Activated T-cell treated with anti-CD3 and anti-CD28 coated beads for 24 hours (primary cell): Measurements from ENCODE around the gene TRIM41.
"Not testable (repeated sequence)": the region's sequence is repeated elsewhere in the genome, so short reads cannot be mapped to it uniquely, and the experiment has no call there.

Source experiments
- DNase-seq: peaks from one replicate; pipeline ENCODE4 v3.0.0-alpha.2; 2020; ENCODE audit warnings: low read depth

TRIM41 gene

DNA sequence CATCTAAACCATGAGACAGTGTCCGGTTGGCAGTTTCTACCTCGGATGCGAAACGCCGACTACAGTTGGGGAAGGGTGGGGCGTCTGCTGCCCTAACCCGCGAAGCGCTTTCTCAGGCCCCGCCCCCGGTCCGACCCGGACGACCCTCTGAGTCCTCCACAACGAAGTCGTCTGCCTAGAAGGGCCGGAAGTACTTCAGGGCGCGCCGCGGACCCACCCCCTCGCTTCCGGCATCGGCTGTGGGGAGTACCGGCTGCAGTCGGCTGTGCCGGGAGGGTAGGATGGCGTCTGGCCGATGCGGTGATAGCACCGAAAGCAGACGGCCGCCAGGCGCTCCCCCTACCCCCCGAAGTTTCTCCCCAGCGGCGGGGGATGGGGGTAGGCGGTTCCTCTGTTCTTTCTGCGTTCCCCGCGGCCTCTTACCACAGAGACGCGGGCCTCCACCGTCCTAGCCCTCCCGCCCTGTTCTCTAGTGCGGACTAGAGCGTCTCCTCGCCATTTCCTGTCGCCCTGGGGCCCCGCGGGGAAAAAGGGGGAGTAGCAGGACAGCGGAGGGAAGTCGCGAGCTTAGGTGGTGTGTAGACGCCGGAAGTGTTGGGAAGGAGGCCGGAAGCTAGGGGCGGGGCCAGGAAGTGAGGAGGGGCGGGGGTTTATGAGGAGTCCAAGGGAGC, at the start of gene TRIM41:
Gene TRIM41, plus strand, starts transcription at position 224 of the 671 bp plus-strand sequence. CDS start 719 bp downstream, outside the sequence.
- DNase-seq, result peak; percentile 97

GRCh38 chr5:181173420-181174342, 49.4 kb upstream of the TRIM41 start:
- peak; percentile 76 for DNase-seq

GRCh38 chr5:181176254-181176952, 46.7 kb upstream of the TRIM41 start:
- no peak for DNase-seq

GRCh38 chr5:181177559-181177958, 45.5 kb upstream of the TRIM41 start:
- DNase-seq, result not testable (repeated sequence)

- DNase-seq, result no peak
These were observed 41.2 kb upstream of the TRIM41 start for GRCh38 chr5:181181650-181182565.

- no peak for DNase-seq
These were observed 40.4 kb upstream of the TRIM41 start for GRCh38 chr5:181182651-181183050.

DNA sequence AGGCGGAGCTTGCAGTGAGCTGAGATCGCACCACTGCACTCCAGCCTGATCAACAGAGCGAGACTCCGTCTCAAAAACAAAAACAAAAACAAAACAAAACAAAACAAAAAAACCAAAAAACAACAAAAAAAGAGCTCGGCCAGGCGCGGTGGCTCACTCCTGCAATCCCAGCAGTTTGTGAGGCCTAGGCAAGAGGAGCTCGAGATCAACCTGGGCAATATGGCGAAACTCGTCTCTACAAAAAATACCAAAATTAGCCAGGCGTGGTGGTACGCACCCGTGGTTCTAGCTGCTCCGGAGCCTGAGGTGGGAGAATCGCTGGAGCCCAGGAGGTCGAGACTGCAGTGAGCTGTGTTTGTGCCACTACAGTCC, 38.2 kb upstream of the TRIM41 start:
- DNase-seq, result no peak

- DNase-seq, result no peak
These were observed 37.5 kb upstream of the TRIM41 start for GRCh38 chr5:181185560-181185959.

DNA sequence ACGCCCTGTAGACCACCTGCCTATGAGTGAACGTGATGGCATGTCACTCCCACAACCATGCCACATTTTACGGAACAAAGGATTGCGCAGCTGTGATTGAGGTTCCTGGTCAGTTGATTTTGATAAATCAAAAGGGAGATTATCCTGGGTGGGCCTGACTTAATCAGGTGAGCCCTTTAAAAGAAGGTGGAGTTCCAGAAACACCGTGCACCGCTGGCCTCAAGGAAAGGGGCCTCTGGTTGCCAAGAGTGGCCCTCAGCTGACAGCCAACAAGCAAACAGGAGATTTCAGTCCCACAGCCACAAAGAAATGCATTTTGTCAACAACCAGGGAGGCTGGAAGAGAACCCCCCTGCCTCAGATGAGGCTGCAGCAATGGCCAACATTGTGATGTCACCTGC, 37.1 kb upstream of the TRIM41 start:
- DNase-seq, result no peak

DNA sequence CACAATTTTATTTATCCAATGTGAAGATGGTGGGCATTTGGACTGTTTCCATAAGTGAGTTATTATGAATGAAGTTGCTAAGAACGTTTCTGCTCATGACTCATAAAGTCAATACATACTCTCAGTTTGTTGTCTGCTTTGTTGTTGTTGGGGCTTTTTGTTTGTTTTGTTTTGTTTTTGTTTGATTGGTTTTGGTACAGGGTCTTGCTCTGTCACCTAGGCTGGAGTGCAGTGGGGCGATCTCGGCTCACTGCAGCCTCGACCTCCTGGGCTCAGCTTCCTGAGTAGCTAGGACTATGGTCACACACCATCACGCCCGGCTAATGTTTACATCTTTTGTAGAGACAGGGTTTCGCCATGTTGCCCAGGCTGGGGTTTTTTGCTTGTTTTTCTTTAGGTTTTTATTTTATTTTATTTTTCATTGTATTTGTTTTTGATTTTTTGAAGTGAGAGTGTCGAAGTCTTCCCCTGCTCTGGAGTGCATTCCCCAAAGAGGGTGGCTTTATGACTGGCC, 36.0 kb upstream of the TRIM41 start:
- no peak for DNase-seq

GRCh38 chr5:181187500-181188213, 35.4 kb upstream of the TRIM41 start:
- DNase-seq, result peak; percentile 66

- DNase-seq, result peak; percentile 81
These were observed 34.2 kb upstream of the TRIM41 start for GRCh38 chr5:181188700-181189362.

DNA sequence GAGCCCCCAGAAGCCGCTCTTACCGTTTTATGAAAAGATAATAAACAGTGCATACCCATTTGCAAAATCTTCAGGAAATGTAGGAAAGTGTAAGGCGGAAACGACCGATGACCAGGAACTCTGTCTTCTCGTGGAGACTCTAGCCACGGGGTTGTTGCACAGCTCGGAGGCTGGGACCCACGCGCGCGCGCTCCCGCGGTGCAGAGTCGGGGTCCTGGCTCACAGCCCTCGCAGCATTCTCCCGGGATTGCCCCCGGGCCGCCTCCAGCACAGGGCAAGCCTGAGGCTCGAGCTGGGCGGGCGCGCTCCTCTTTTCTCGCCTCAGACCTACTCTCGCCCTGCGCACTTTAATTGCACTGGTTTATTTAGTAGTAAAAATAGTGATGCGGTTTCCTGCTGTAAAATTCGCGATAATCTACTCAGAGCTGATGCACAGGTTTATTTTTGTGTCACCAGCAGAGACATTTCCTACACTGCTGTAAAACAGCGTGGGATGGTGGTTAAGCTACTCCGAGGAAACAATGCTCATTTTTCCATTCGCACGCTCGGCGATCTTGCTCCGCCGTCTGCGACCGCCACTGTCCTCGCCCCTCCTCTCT, 33.6 kb upstream of the TRIM41 start:
- DNase-seq, result peak; percentile 59

DNA sequence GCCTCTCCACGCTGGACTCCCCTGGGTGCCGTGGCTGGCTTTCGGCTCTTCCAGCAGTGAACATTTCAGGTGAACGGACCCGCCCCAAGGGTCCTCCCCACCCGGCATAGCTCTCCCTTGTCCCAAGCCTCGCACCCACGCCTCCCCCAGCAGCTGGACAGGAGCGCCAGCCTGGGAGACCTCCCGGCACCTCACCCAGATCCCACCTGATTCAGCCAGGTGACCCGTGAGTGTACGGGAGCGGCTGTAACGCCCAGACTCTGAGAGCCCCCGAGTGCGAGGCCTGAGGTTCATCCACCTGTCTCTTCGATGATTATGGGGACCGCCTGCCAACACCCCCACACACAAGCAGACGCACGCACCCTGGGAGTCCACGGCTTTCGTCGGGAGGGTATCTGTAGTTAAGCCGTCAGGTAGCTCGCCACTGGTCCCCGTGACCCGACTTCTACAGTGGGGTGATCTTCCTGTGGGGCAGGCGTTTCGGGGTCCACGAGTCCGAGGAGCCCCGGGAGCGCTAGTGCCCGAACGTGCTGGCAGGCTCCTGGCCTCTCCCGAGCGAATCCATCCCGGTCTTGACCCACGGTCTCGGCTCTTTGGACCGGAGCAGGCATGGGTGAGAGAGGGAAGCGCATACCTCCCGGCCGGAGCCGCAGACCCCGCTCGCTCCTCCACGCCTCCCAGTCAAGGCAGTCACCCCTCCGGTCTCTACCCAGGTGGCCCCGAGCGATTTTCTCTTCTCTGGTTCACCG, 32.9 kb upstream of the TRIM41 start:
- no peak for DNase-seq

GRCh38 chr5:181190711-181191525, 32.2 kb upstream of the TRIM41 start:
- DNase-seq, result no peak

GRCh38 chr5:181191526-181192336, 31.4 kb upstream of the TRIM41 start:
- DNase-seq, result peak; percentile 96
